Activated naive CD4-positive, alpha-beta T cell treated with anti-CD3 and anti-CD28 coated beads, Interleukin-2, amount 50 U/mL, for 72 hours (primary cell): Measurements from ENCODE around the gene RNF169. TPM values are rescaled to one million over a fixed set of nuclear protein-coding genes. Genes with fewer than 3 reads are reported as not detected.
"Not testable (repeated sequence)": the region's sequence is repeated elsewhere in the genome, so short reads cannot be mapped to it uniquely, and the experiment has no call there.

Experiments used
- ATAC-seq, 2 donors: fragments of 150-1000 bp; cut with Tn5 transposase; 2 replicates each; pipeline ENCODE4 v1.10.0; 2021; ENCODE audit warnings: mild to moderate bottlenecking in 2 of 2, moderate library complexity in 2 of 2
- DNase-seq, 2 donors: peaks; one replicate each; pipeline ENCODE4 v3.0.0; 2021 to 2022; ENCODE audit warnings: low spot score in 2 of 2
- H3K27ac Mint-ChIP-seq, 2 donors: one replicate each; pipeline ENCODE4 v1.8.0; 2022; ENCODE audit warnings: mild to moderate bottlenecking in 2 of 2, mixed read lengths in 2 of 2
- H3K36me3 Mint-ChIP-seq, 2 donors: one replicate each; pipeline ENCODE4 v1.8.0; 2022; ENCODE audit warnings: mixed read lengths in 2 of 2
- H3K9me3 Mint-ChIP-seq, 2 donors: one replicate each; pipeline ENCODE4 v1.8.0; 2022; ENCODE audit warnings: mixed read lengths in 2 of 2
- total RNA-seq, 2 donors: library from RNA; stranded (reverse); gene quantifications; one replicate each; pipeline ENCODE4 v1.2.3, GENCODE V29; 2022

RNF169 gene
- total RNA-seq, 2 donors from 2014 or later, result 14.2 to 15.5 TPM

GRCh38 chr11:74780248-74781005 is 31.8 kb downstream of the RNF169 start:
- ATAC-seq, result no peak

DNA sequence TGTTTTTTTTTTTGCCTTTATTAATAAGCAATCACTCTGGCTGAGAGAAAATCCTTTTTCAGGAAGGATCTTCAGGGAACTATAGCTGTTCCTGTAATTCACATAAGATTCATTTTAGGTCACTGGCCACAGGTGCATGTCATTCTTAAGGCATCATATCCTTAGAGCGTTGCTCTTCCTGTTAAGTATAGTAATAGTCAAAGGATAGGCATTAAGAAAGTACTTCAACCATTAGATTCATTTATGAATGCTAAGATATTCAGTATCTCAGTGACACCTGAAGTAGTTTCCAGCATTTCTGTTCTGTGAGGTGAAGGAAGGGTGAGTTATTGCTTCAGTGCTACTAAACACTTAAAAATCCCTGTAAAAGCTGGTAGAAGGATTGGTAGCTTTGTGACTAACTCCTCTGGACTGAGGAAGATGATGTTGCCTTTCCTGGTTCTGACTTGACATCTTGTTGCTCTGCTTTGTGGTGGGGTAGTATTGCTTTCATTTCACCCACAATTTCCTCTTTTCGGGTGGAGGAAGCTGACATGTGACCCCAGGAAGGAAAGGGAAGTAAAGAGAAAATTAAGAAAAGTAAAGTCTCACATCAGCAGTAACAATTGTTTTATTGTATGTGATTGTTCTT is 34.7 kb downstream of the RNF169 start:
- H3K36me3 Mint-ChIP-seq, result no peaks in the 10 kb centered on the region
- H3K9me3 Mint-ChIP-seq, result no peaks in the 10 kb centered on the region
- ATAC-seq (peak; percentile 87 to 90), DNase-seq (no peak)
- peak overlapping the region in 1 of 2 donors; percentile 7 for H3K27ac Mint-ChIP-seq

More at GRCh38 chr11:74780248-74781005, 31.8 kb downstream of the RNF169 start:
- DNase-seq, result no peak
- Mint-ChIP-seq H3K36me3 (no peaks in the 10 kb centered on the region), H3K9me3 (no peaks in the 10 kb centered on the region), H3K27ac (no peak overlapping the region)

GRCh38 chr11:74784234-74784633 is 35.6 kb downstream of the RNF169 start:
- DNase-seq (no peak), ATAC-seq (peak; percentile 50 to 63)
- Mint-ChIP-seq H3K36me3 (no peaks in the 10 kb centered on the region), H3K9me3 (no peaks in the 10 kb centered on the region), H3K27ac (no peak overlapping the region)

- ATAC-seq, result no peak
- Mint-ChIP-seq H3K27ac (no peak overlapping the region), H3K36me3 (no peaks in the 10 kb centered on the region), H3K9me3 (no peaks in the 10 kb centered on the region)
- DNase-seq, result no peak
Observed at GRCh38 chr11:74784726-74785125, 36.1 kb downstream of the RNF169 start.

DNA sequence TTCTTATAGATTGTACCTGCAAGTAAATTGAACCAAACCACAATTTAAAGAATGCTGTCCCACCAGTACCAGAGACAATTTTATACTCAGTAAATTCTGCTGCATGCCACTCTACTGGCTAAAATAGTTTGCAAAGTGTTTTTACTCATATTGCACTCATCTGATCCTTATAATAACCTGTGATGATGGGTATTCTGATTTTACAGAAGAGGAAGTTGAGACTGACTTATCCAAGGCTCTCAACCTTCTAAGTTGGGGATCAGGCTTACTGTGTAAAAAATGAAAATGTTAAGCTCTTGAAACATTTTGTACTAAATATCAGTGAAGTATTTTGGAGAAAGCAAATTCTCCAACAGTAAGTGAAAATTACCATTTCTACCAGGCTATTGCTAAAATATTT is 37.9 kb downstream of the RNF169 start:
- ATAC-seq, result no peak
- H3K36me3 Mint-ChIP-seq, result peaks cover 10 to 13% of the 10 kb centered on the region in 2 donors
- no peak for DNase-seq
- no peaks in the 10 kb centered on the region for H3K9me3 Mint-ChIP-seq
- H3K27ac Mint-ChIP-seq, result no peak overlapping the region

- Mint-ChIP-seq H3K27ac (peak overlapping the region in 1 of 2 donors; percentile 37), H3K36me3 (peaks cover 29 to 33% of the 10 kb centered on the region in 2 donors)
Observed at GRCh38 chr11:74791333-74792100, 42.9 kb downstream of the RNF169 start.

DNA sequence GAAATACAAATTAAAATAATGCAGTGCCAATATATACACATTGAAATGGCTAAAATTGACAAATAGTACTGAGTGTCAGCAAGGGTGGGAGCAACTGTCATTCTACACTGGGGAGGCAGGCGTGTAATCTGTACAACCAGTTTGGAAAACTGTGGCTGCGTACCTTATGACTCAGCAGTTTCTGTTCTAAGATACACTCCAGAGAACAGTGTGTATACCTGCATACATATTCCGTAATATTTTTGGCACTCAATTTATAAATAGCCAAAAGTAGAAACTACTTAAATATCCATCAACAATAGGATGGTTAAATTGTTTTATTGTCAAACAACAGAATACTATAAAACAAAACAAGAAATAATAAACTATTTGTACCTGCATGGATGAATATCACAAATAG is 57.6 kb downstream of the RNF169 start:
- H3K36me3 Mint-ChIP-seq, result peaks cover 0 to 5% of the 10 kb centered on the region in 2 donors
- H3K9me3 Mint-ChIP-seq, result no peaks in the 10 kb centered on the region
- DNase-seq, result no peak
- no peak for ATAC-seq
- H3K27ac Mint-ChIP-seq, result no peak overlapping the region

More at GRCh38 chr11:74791333-74792100, 42.9 kb downstream of the RNF169 start:
- ATAC-seq, result no peak
- DNase-seq, result no peak
- H3K9me3 Mint-ChIP-seq, result peaks cover 0 to 6% of the 10 kb centered on the region in 2 donors

DNA sequence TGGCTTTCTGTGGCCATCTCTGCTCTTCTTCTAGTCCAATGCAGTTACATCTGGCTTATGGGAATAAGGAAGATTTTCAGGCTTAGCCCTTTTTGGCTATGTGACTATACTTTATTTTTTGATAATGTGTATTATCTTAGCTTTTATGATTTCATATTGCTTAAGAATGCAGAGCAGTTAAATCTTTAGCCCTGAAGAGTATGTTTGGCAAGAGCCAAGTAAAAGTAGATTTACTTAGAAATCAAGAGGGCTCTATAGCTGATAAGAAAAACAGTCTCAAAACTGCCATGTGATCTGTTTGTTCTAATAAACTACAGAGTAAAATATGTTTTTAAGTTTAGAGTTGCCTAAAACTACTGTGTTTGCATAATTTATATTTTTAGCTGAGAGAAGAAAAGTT is 61.2 kb downstream of the RNF169 start:
- DNase-seq (no peak), ATAC-seq (no peak)
- Mint-ChIP-seq H3K9me3 (no peaks in the 10 kb centered on the region), H3K27ac (no peak overlapping the region), H3K36me3 (peaks cover 0 to 5% of the 10 kb centered on the region in 2 donors)

- no peak for ATAC-seq
- Mint-ChIP-seq H3K36me3 (peaks cover 38 to 40% of the 10 kb centered on the region in 2 donors), H3K9me3 (peaks cover 0 to 6% of the 10 kb centered on the region in 2 donors), H3K27ac (no peak overlapping the region)
- no peak for DNase-seq
Observed at GRCh38 chr11:74815966-74816365, 67.3 kb downstream of the RNF169 start.

DNA sequence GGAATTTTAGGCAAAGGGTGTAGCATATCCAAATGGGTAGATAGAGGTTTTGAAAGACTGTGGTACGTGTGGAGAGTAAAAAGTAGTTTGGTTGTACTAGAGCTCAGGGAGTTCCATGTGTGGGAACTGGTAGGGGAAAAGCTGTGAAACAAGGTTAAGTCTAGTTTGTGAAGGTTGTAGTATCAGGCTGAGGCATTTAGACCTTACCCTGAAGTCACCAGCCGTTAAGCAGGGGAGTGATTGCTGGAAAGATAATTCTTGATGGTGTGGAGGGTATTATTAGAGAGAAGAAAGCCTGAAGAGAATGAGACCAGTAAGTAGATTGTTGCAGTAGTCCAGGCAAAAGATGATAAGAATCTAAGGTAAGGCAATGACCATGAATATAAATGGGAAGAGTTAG is 68.0 kb downstream of the RNF169 start:
- Mint-ChIP-seq H3K36me3 (peaks cover 43 to 46% of the 10 kb centered on the region in 2 donors), H3K9me3 (peaks cover 0 to 6% of the 10 kb centered on the region in 2 donors), H3K27ac (peak overlapping the region in 1 of 2 donors; percentile 0)
- ATAC-seq, result no peak
- no peak for DNase-seq

DNA sequence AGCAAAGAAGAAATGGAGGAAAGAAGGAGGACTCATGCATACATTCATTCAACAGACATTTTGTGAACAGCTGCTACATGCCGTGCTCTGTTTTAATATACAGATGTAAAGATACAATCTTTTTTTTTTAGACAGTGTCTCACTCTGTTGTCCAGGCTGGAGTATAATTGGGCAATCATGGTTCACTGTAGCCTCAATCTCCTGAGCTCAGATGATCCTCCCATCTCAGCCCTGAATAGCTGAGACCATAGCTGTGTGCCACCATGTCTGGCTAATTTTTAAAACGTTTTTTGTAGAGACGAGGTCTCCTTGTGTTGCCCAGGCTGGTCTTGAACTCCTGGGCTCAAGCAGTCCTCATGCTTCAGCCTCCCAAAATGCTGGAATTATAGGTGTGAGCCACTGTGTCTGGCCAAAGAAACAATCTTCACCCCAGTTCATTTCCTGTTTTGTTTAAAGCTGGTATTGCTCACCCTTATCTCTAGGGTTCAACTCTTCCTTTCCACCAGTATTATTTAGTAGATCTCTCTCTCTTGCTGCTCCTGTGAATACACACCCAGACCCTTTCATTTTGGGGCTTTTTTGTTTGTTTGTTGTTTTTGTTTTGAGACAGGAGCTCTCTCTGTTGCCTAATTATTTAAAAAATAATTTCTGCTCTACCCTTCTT is 69.8 kb downstream of the RNF169 start:
- Mint-ChIP-seq H3K9me3 (peaks cover 0 to 6% of the 10 kb centered on the region in 2 donors), H3K36me3 (peaks cover 54% of the 10 kb centered on the region in 2 donors), H3K27ac (peak overlapping the region in 1 of 2 donors; percentile 92)
- no peak for ATAC-seq
- no peak for DNase-seq

DNA sequence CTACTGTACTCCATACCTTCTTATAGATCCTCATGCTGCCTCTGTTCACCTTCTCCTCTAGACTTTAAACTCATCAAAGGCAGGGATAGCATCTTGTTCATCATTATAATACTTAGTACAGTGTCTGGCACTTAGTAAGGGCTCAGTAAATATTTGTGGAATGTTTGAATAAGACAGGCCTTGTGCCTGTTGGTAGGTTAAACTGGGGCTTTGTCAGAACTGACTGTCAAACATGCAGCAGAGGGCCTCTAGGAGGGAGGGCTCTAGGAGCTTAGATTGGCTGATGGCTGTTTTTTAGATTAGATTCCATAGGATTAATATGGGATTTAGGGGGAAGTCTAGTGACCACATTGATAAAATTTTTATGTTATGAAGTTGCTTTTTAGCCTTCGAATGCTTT is 70.8 kb downstream of the RNF169 start:
- H3K27ac Mint-ChIP-seq, result no peak overlapping the region
- ATAC-seq (no peak), DNase-seq (no peak)
- peaks cover 64% of the 10 kb centered on the region in 2 donors for H3K36me3 Mint-ChIP-seq
- H3K9me3 Mint-ChIP-seq, result peaks cover 9 to 16% of the 10 kb centered on the region in 2 donors

- DNase-seq (no peak), ATAC-seq (peak; percentile 43 to 76)
- peaks cover 77 to 78% of the 10 kb centered on the region in 2 donors for H3K36me3 Mint-ChIP-seq
- H3K27ac Mint-ChIP-seq, result peak overlapping the region in 1 of 2 donors; percentile 53
- peaks cover 13 to 28% of the 10 kb centered on the region in 2 donors for H3K9me3 Mint-ChIP-seq
Observed at GRCh38 chr11:74820763-74821162, 72.1 kb downstream of the RNF169 start.

- ATAC-seq (no peak), DNase-seq (no peak)
- H3K9me3 Mint-ChIP-seq, result peaks cover 15 to 34% of the 10 kb centered on the region in 2 donors
- no peak overlapping the region for H3K27ac Mint-ChIP-seq
- peaks cover 85 to 87% of the 10 kb centered on the region in 2 donors for H3K36me3 Mint-ChIP-seq
Observed at GRCh38 chr11:74822170-74822569, 73.5 kb downstream of the RNF169 start.

DNA sequence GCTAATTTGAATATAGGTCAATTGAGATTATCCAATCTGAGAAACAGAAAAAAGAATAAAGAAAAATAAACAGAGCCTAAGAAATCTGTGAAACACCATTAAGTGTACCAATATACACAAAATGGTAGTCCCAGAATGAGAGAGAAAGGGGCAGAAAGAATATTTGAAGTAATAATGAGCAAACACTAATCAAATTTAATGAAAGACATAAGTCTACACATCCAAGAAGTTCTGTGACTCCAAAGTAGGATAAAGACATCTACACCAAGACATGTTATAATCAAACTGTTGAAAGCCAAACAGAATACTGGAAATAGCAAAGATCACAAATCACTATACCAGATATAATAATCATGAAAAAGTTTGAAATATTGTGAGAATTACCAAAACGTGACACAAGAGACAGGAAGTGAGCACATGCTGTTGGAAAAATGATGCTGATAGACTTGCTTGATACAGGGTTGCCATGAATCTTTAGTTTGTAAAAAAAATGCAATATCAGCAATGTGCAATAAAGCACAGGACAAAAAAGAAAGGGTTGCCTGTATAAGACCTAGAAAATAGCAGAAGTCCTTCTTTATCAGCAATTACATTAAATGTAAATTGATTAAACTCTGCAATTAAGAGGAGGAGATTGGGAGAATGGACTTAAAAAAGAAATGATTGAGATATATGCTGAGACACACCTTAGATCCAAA is 75.8 kb downstream of the RNF169 start:
- DNase-seq, result no peak
- no peak overlapping the region for H3K27ac Mint-ChIP-seq
- H3K9me3 Mint-ChIP-seq, result peaks cover 22 to 43% of the 10 kb centered on the region in 2 donors
- ATAC-seq, result no peak
- peaks cover 75 to 91% of the 10 kb centered on the region in 2 donors for H3K36me3 Mint-ChIP-seq

- not testable (repeated sequence) for DNase-seq, H3K27ac Mint-ChIP-seq, ATAC-seq
- H3K9me3 Mint-ChIP-seq, result peaks cover 22 to 37% of the 10 kb centered on the region in 2 donors
- peaks cover 65 to 91% of the 10 kb centered on the region in 2 donors for H3K36me3 Mint-ChIP-seq
Observed at GRCh38 chr11:74825596-74825995, 76.9 kb downstream of the RNF169 start.
